Cardiac muscle cell (in vitro differentiated cells and primary cell): ENCODE measurements around the gene SUSD5. TPM values are rescaled to one million over a fixed set of nuclear protein-coding genes. Genes with fewer than 3 reads are reported as not detected.
"Not testable (repeated sequence)": the region's sequence is repeated elsewhere in the genome, so short reads cannot be mapped to it uniquely, and the experiment has no call there.

ENCODE experiments used
- DNase-seq, 2 donors: peaks; one replicate each; pipeline versions ENCODE4 v3.0.0 to v3.0.0-alpha.2; 2010 to 2017; ENCODE audit warnings: low read depth in 1 of 2, low spot score in 1 of 2
- H3K27ac ChIP-seq: fragments of 200-600 bp; sonication (generic); 2 replicates; pipeline ENCODE4 v1.5.1; 2016
- H3K27me3 ChIP-seq: fragments of 200-600 bp; sonication (generic); 2 replicates; pipeline ENCODE4 v1.6.0; 2016; ENCODE audit warnings: control low read depth
- H3K36me3 ChIP-seq: fragments of 200-600 bp; sonication (generic); 2 replicates; pipeline ENCODE4 v1.5.1; 2016; ENCODE audit warnings: control low read depth
- H3K4me1 ChIP-seq: fragments of 200-600 bp; sonication (generic); 2 replicates; pipeline ENCODE4 v1.8.1; 2017; ENCODE audit warnings: low read depth, mild to moderate bottlenecking, mixed run types
- H3K4me3 ChIP-seq: fragments of 200-600 bp; sonication (generic); 2 replicates; pipeline ENCODE4 v1.5.1; 2016; ENCODE audit warnings: mild to moderate bottlenecking
- H3K9me3 ChIP-seq: fragments of 200-600 bp; sonication (generic); 2 replicates; pipeline ENCODE4 v1.5.1; 2017; ENCODE audit warnings: low read depth, mild to moderate bottlenecking, control low read depth
- polyA plus RNA-seq: library from polyadenylated mRNA; unstranded; fragments of >200 nt; fragmentation: Nextera tagmentation; extraction: Ambion mirVana; gene quantifications from 2 replicates; pipeline ENCODE4 v1.2.1, GENCODE V29; 2016
- total RNA-seq: library from RNA; depleted of rRNA; stranded (reverse); fragments of >200 nt; gene quantifications from 2 replicates; pipeline ENCODE4 v1.2.3, GENCODE V29; 2016
- TF ChIP-seq, protein P1 (sequence below): IDR thresholded peaks from 2 replicates; pipeline ENCODE4 v1.5.1; 2012; ENCODE audit warnings: low read depth, mild to moderate bottlenecking, low read length

SUSD5 gene
- total and polyA plus RNA-seq, 2 experiments from 2014 or later: 4.3 to 11.0 TPM

DNA sequence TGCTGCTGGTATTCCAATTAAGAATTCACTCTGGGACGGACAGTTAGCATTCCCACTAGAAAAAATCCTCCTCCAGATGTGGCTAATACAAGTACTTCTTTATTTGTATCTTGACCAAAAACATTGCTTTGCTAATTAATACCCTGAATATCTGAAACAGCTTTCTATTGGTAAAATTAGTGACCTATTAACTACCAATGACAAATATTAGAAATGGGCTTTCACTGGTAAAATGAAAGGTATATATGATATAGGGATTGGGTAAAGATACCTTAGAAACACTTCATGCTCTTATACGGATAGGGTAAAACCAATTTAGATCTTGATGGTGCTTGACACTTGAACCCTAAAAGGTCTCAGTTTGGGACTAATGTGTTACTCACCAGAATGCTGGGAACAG lies 52.5 kb downstream of the SUSD5 start:
- no peaks in the 10 kb centered on the region for H3K9me3 ChIP-seq
- H3K4me3 ChIP-seq: no peak overlapping the region
- TF ChIP-seq, protein P1, sequence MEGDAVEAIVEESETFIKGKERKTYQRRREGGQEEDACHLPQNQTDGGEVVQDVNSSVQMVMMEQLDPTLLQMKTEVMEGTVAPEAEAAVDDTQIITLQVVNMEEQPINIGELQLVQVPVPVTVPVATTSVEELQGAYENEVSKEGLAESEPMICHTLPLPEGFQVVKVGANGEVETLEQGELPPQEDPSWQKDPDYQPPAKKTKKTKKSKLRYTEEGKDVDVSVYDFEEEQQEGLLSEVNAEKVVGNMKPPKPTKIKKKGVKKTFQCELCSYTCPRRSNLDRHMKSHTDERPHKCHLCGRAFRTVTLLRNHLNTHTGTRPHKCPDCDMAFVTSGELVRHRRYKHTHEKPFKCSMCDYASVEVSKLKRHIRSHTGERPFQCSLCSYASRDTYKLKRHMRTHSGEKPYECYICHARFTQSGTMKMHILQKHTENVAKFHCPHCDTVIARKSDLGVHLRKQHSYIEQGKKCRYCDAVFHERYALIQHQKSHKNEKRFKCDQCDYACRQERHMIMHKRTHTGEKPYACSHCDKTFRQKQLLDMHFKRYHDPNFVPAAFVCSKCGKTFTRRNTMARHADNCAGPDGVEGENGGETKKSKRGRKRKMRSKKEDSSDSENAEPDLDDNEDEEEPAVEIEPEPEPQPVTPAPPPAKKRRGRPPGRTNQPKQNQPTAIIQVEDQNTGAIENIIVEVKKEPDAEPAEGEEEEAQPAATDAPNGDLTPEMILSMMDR: no peak
- no peaks in the 10 kb centered on the region for H3K4me1 ChIP-seq
- H3K27me3 ChIP-seq: no peaks in the 10 kb centered on the region
- no peaks in the 10 kb centered on the region for H3K36me3 ChIP-seq
- H3K27ac ChIP-seq: no peak overlapping the region
- DNase-seq: no peak

DNA sequence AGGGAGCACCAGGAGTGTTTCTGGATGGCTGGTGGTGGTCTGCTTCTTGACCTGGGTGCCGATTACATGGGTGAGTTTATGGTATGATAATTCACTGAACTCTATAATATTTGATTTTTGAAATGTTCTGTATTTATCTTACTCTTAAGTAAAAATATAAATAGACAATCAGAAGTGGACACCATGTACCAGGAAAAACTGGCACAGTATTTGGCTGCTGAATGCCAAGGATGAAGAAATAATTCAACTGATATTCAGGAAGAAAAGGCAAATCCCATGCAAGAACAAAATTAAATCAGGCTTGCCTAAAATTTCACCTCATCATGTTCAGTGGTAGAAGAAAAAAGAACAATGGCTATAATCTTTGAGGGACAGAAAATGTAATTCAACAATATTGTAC lies 53.2 kb downstream of the SUSD5 start:
- H3K4me1 ChIP-seq: no peaks in the 10 kb centered on the region
- TF ChIP-seq, protein P1: no peak
- no peaks in the 10 kb centered on the region for H3K36me3 ChIP-seq
- DNase-seq: no peak
- H3K4me3 ChIP-seq: no peak overlapping the region
- H3K27me3 ChIP-seq: no peaks in the 10 kb centered on the region
- no peaks in the 10 kb centered on the region for H3K9me3 ChIP-seq
- H3K27ac ChIP-seq: no peak overlapping the region

DNA sequence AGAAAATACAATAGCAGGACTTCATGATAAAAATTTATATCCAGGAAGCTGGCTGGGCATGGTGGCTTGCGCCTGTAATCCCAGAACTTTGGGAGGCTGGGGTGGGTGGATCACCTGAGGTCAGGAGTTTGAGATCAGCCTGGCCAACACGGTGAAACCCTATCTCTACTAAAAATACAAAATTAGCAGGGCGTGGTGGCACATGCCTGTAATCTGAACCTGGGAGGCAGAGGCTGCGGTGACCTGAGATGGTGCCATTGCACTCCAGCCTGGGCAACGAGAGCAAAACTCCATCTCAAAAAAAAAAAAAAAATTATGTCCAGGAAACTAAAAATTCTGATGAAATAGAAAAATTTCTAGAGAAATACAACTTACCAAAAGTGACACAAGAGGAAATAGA lies 56.0 kb downstream of the SUSD5 start:
- H3K27ac ChIP-seq, H3K9me3 ChIP-seq, H3K4me3 ChIP-seq, H3K4me1 ChIP-seq, H3K27me3 ChIP-seq, DNase-seq, H3K36me3 ChIP-seq: not testable (repeated sequence)

DNA sequence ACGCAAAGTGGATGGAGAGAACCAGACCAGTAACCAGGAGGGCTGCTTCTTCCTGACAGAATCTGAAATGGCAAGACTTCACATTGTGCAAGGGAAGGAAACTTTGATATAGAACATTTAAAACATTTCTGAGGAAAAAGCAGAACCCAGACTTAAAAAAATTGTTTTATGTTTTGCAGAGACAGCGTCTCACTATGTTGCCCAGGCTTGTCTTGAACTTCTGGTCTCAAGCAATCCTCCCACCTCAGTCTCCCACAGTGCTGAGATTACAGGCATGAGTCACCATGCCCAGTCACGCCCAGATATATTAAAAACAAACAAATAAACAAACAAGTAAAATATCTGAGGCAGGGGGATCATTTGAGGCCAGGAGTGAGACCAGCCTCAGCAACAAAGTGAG lies 58.6 kb downstream of the SUSD5 start:
- no peak overlapping the region for H3K27ac ChIP-seq
- H3K9me3 ChIP-seq: no peaks in the 10 kb centered on the region
- no peaks in the 10 kb centered on the region for H3K27me3 ChIP-seq
- H3K4me1 ChIP-seq: no peaks in the 10 kb centered on the region
- H3K36me3 ChIP-seq: no peaks in the 10 kb centered on the region
- TF ChIP-seq, protein P1: no peak
- H3K4me3 ChIP-seq: no peak overlapping the region
- DNase-seq: no peak

DNA sequence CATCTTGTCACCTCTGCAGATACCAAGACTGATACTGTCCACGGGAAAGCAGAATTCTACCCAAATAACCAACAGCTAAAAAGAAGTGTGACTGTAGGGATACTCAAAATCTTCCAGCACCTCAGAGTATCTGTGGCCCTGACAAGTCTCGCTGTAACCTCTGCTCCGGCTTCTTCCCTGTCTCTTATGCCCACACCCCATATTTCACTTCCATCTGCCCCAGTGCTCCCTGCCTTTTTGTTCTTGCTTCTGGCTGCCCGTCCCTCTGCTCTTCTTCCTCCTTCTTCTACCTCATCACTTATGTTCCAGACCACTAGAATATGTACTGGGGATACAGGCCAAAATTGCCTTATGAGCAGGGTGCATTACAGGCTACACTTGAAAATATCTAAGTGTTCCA lies 59.4 kb downstream of the SUSD5 start:
- Histone ChIP-seq H3K36me3 (no peaks in the 10 kb centered on the region), H3K27me3 (no peaks in the 10 kb centered on the region), H3K9me3 (no peaks in the 10 kb centered on the region), H3K27ac (no peak overlapping the region), H3K4me1 (no peaks in the 10 kb centered on the region), H3K4me3 (no peak overlapping the region)
- TF ChIP-seq, protein P1: no peak
- DNase-seq: no peak

DNA sequence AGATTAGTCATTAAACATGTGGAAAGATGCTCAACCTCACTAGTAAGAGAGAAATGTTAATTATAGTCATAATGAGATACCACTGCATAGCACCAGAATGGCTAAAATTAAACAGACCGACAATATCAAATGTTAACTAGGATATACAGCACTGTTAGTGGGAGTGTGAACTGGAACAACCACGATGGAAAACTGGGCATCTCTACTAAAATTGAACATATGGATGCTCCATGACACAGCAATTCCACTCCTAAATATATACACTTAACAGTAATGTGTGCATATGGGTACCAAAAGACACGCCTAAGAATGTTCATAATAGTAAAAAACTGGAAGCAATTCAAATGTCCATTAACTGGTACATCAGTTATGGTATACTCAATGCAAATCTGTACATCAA lies 63.3 kb downstream of the SUSD5 start:
- H3K9me3 ChIP-seq: no peaks in the 10 kb centered on the region
- H3K27ac ChIP-seq: no peak overlapping the region
- no peak overlapping the region for H3K4me3 ChIP-seq
- TF ChIP-seq, protein P1: no peak
- H3K4me1 ChIP-seq: no peaks in the 10 kb centered on the region
- no peaks in the 10 kb centered on the region for H3K36me3 ChIP-seq
- no peak for DNase-seq
- H3K27me3 ChIP-seq: no peaks in the 10 kb centered on the region
